DOHH2 (cell line): ENCODE data around the gene STAG2.

Experiments used
- CTCF ChIP-seq: fragments of 200-600 bp; sonication (generic); IDR thresholded peaks from one replicate; pipeline ENCODE4 v1.5.1; 2014; ENCODE audit warnings: antibody characterized with exemption, mild to moderate bottlenecking, low read depth, low read length; ENCODE audit not compliant: poor library complexity, severe bottlenecking
- EZH2phosphoT487 ChIP-seq: fragments of 200-600 bp; sonication (generic); IDR thresholded peaks from 2 replicates; pipeline ENCODE4 v1.6.1; 2017; ENCODE audit warnings: borderline replicate concordance, mild to moderate bottlenecking, antibody characterized with exemption, low read length, moderate library complexity, mixed read lengths

- TF ChIP-seq EZH2phosphoT487 (no peak), CTCF (no peak)
Observed at GRCh38 chrX:124125471-124125870, 164.0 kb downstream of the STAG2 start.
